Endothelial cell of umbilical vein (primary cell): ENCODE results near the gene NEU2. TPM values are rescaled to one million over a fixed set of nuclear protein-coding genes. Genes with fewer than 3 reads are reported as not detected.
A peak's percentile ranks its signal among the peaks of the same experiment; 100 is the strongest.

Experiments used
- BruUV-seq: library from RNA; stranded (reverse); fragments of 400-500 nt; replicated peaks from 2 replicates; lab custom pipeline; 2021; lab: Mats Ljungman, UMichigan
- CTCF ChIA-PET: fragments of 300-600, 350-600 bp; sonication (Branson Sonifier 250); formaldehyde crosslinking; loops from one replicate; lab custom pipeline; 2021; ENCODE audit warnings: antibody characterized with exemption, inconsistent platforms; lab: Charles Lee
- POLR2A ChIA-PET: fragments of 300-600, 350-600 bp; sonication (Branson Sonifier 250); formaldehyde crosslinking; loops from one replicate; lab custom pipeline; 2021; ENCODE audit warnings: antibody characterized with exemption, inconsistent platforms; lab: Charles Lee
- DNase-seq: peaks from one replicate; pipeline ENCODE4 v3.0.0-alpha.2; 2011; ENCODE audit warnings: low read depth, low spot score
- FAIRE-seq: peaks from 2 replicates; lab custom pipeline; 2011; peaks lifted over from hg19 to GRCh38; lab: Jason Lieb, UNC
- H2AFZ ChIP-seq: 2 replicates; pipeline ENCODE4 v1.6.0; 2012; ENCODE audit warnings: low read depth, low read length, control low read depth, inconsistent platforms
- H3K27ac ChIP-seq: 2 replicates; pipeline ENCODE4 v1.5.1; 2011; ENCODE audit warnings: low read depth, mild to moderate bottlenecking, control low read depth, low read length, moderate library complexity; ENCODE audit not compliant: insufficient read depth
- H3K27me3 ChIP-seq, 2 experiments: 2 replicates each; pipeline versions ENCODE4 v1.6.0 to v1.6.1; 2011; ENCODE audit warnings: low read length in 2 of 2, mixed read lengths in 1 of 2; ENCODE audit not compliant: control insufficient read depth in 2 of 2, insufficient read depth in 2 of 2
- H3K36me3 ChIP-seq, 2 experiments: 2 replicates in 1 of 2; 3 replicates in 1 of 2; pipeline ENCODE4 v1.5.1; 2011; ENCODE audit warnings: low read length in 2 of 2, mild to moderate bottlenecking in 1 of 2, moderate library complexity in 1 of 2; ENCODE audit not compliant: control insufficient read depth in 2 of 2, insufficient read depth in 2 of 2; ENCODE audit errors: extremely low read depth in 1 of 2
- H3K4me1 ChIP-seq: 3 replicates; pipeline ENCODE4 v1.5.1; 2011; ENCODE audit warnings: mild to moderate bottlenecking, low read length; ENCODE audit not compliant: control insufficient read depth, insufficient read depth; ENCODE audit errors: extremely low read depth
- H3K4me2 ChIP-seq: 2 replicates; pipeline ENCODE4 v1.6.1; 2011; ENCODE audit warnings: low read length, control low read depth, mixed read lengths; ENCODE audit not compliant: insufficient read depth
- H3K4me3 ChIP-seq, 3 experiments: fragments of 200-600 bp in 1 of 3; sonication (generic), shearing (Covaris generic) in 1 of 3; replicated peaks in 1 of 3; 2 replicates each; pipeline ENCODE4 v1.5.1; 2011 to 2016; ENCODE audit warnings: control low read depth in 3 of 3, low read length in 3 of 3, mild to moderate bottlenecking in 2 of 3, inconsistent platforms in 1 of 3, low read depth in 1 of 3, moderate library complexity in 1 of 3; ENCODE audit not compliant: insufficient read depth in 1 of 3
- H3K79me2 ChIP-seq: 2 replicates; pipeline ENCODE4 v1.6.0; 2012; ENCODE audit warnings: low read length, inconsistent platforms; ENCODE audit not compliant: control insufficient read depth, insufficient read depth
- H3K9ac ChIP-seq: replicated peaks from 2 replicates; pipeline ENCODE3; 2011; ENCODE audit warnings: low read length, control low read depth; ENCODE audit not compliant: insufficient read depth; ENCODE audit errors: extremely low read depth
- H3K9me1 ChIP-seq: replicated peaks from 3 replicates; pipeline ENCODE4 v1.6.0; 2011; ENCODE audit warnings: mild to moderate bottlenecking, low read length; ENCODE audit not compliant: control insufficient read depth, insufficient read depth; ENCODE audit errors: extremely low read depth
- H3K9me3 ChIP-seq: replicated peaks from 2 replicates; pipeline ENCODE4 v1.5.1; 2012; ENCODE audit warnings: low read length, inconsistent platforms; ENCODE audit not compliant: control insufficient read depth, insufficient read depth
- H4K20me1 ChIP-seq: replicated peaks from 2 replicates; pipeline ENCODE3; 2011; ENCODE audit warnings: mild to moderate bottlenecking, low read length; ENCODE audit not compliant: control insufficient read depth, insufficient read depth; ENCODE audit errors: extremely low read depth
- CTCF ChIP-seq, 2 donors: IDR thresholded peaks; 1 replicate in 1 of 2; 2 replicates in 1 of 2; pipeline ENCODE4 v1.5.1; 2011; ENCODE audit warnings: low read length in 2 of 2, mild to moderate bottlenecking in 2 of 2, moderate library complexity in 2 of 2, control low read depth in 1 of 2, inconsistent platforms in 1 of 2, low read depth in 1 of 2; ENCODE audit not compliant: insufficient read depth in 1 of 2; ENCODE audit errors: extremely low read depth in 1 of 2
- EZH2 ChIP-seq: IDR thresholded peaks from 2 replicates; pipeline ENCODE4 v1.6.1; 2012; ENCODE audit warnings: borderline replicate concordance, low read depth, mild to moderate bottlenecking, moderate library complexity, low read length, inconsistent platforms; ENCODE audit not compliant: severe bottlenecking
- GATA2 ChIP-seq: IDR thresholded peaks from 2 replicates; pipeline ENCODE4 v1.7.0; 2011; ENCODE audit warnings: low read depth, mild to moderate bottlenecking, moderate library complexity, mixed read lengths, low read length; ENCODE audit not compliant: insufficient read length, insufficient read depth
- JUN ChIP-seq: IDR thresholded peaks from 2 replicates; pipeline ENCODE4 v1.6.1; 2011; ENCODE audit warnings: borderline replicate concordance, low read depth; ENCODE audit not compliant: insufficient read length, insufficient read depth
- MAX ChIP-seq: IDR thresholded peaks from 2 replicates; pipeline ENCODE4 v1.6.1; 2011; ENCODE audit not compliant: insufficient read depth, insufficient read length
- MYC ChIP-seq: IDR thresholded peaks from one replicate; pipeline ENCODE4 v1.6.1; 2011; ENCODE audit warnings: mild to moderate bottlenecking, low read depth, low read length
- POLR2A ChIP-seq: IDR thresholded peaks from 2 replicates; pipeline ENCODE4 v1.6.1; 2012; ENCODE audit warnings: low read depth, mild to moderate bottlenecking, control low read depth, low read length
- POLR2AphosphoS5 ChIP-seq: IDR thresholded peaks from 2 replicates; pipeline ENCODE4 v1.6.1; 2012; ENCODE audit warnings: low read depth, mild to moderate bottlenecking, control low read depth, low read length, moderate library complexity; ENCODE audit not compliant: insufficient read depth
- dilution Hi-C: fragments of 300-500 bp; cut with MboI; formaldehyde crosslinking; loops from one replicate; pipeline ENCODE4 v1.15.0; 2019; ENCODE audit warnings: low sequenced_read_pairs; ENCODE audit not compliant: extremely low pct_ligation_motif_present
- intact Hi-C: fragments of 100-400 bp; cut with micrococcal nuclease; formaldehyde crosslinking; loops from one replicate; pipeline ENCODE4 v1.10.0; 2022
- polyA plus RNA-seq, 4 experiments: library from polyadenylated mRNA; depleted of rRNA in 3 of 4; stranded (reverse) in 3 of 4; unstranded in 1 of 4; fragments of >200 nt; gene quantifications; 2 replicates each; pipeline versions ENCODE4 v1.2.1 to v1.2.3, GENCODE V29; 2011 to 2012; ENCODE audit warnings: missing spikeins in 1 of 4
- total RNA-seq: library from RNA; stranded (reverse); gene quantifications from 2 replicates; pipeline ENCODE4 v1.2.3, GENCODE V29; 2021

Gene NEU2
- total and polyA plus RNA-seq, 2 donors (not counting 3 experiments of a cell fraction or from before 2014, with no cell fraction given): not detected

- no peaks in the 10 kb centered on the region for H4K20me1 ChIP-seq
- H3K27ac ChIP-seq: peak overlapping the region; percentile 53
- BruUV-seq: no TSS peak
- dilution Hi-C loops: no loop called here
- no peaks in the 10 kb centered on the region for H3K9me3 ChIP-seq
- no peak overlapping the region for H3K4me3 ChIP-seq
- no peak for TF ChIP-seq GATA2
- no peak for TF ChIP-seq MAX
- no peak for TF ChIP-seq POLR2A
- TF ChIP-seq MYC: no peak
- DNase-seq: no peak
- H3K4me1 ChIP-seq: peaks cover 32% of the 10 kb centered on the region
- peak overlapping the region; percentile 81 for H2AFZ ChIP-seq
- POLR2A ChIA-PET: interaction anchor here (0.6 kb wide), 1 partner anchor 49 kb away, joined by 4 read pairs; no protein-coding TSS in a partner anchor
- CTCF ChIA-PET: interaction anchor here (0.9 to 4.3 kb wide), 7 partner anchors 8 to 115 kb away, joined by 3 to 30 read pairs (median 9); no protein-coding TSS in a partner anchor
- FAIRE-seq: no peak
- intact Hi-C loops: loop anchor here (10.0 kb wide), 2 partner anchors 175 to 455 kb away; no protein-coding TSS in a partner anchor
- H3K36me3 ChIP-seq: peaks cover 0 to 3% of the 10 kb centered on the region in 2 experiments
- H3K9ac ChIP-seq: no peak overlapping the region
- no peaks in the 10 kb centered on the region for H3K27me3 ChIP-seq
- no peak overlapping the region for H3K4me2 ChIP-seq
- H3K9me1 ChIP-seq: no peaks in the 10 kb centered on the region
- H3K79me2 ChIP-seq: peaks cover 29% of the 10 kb centered on the region
Observed at GRCh38 chr2:233059547-233059796, 27.0 kb downstream of the NEU2 start.

GRCh38 chr2:233059797-233060500 lies 27.5 kb downstream of the NEU2 start, which contains the start of gene INPP5D:
Gene INPP5D (plus strand): TSS chr2:233060342. CDS start chr2:233060479, 137 bp downstream.
- ChIA-PET POLR2A (interaction anchor here (0.6 to 1.6 kb wide), 4 partner anchors 8 to 49 kb away, joined by 3 to 7 read pairs (median 5); no protein-coding TSS in a partner anchor), CTCF (interaction anchor here (0.6 to 4.3 kb wide), 15 partner anchors 8 to 250 kb away, joined by 3 to 30 read pairs (median 4); partner anchors contain the start of gene ATG16L1)
- Histone ChIP-seq H3K9me3 (no peaks in the 10 kb centered on the region), H3K9ac (peak within 1 kb of the TSS; percentile 44), H3K4me3 (peak within 1 kb of the TSS; percentile 21 to 65 (median 55)), H3K36me3 (peaks cover 0 to 3% of the 10 kb centered on the region in 2 experiments), H3K9me1 (no peaks in the 10 kb centered on the region), H3K4me1 (peaks cover 32% of the 10 kb centered on the region), H3K27me3 (no peaks in the 10 kb centered on the region), H4K20me1 (no peaks in the 10 kb centered on the region), H3K27ac (peak within 1 kb of the TSS; percentile 53), H3K4me2 (peak within 1 kb of the TSS; percentile 75), H3K79me2 (peaks cover 29% of the 10 kb centered on the region), H2AFZ (peak within 1 kb of the TSS; percentile 81)
- peak in 1 of 2 donors; percentile 4 for TF ChIP-seq CTCF (IDR thresholded peaks at IDR 0.05; ENCODE audit: extremely low read depth in 1 of 2, insufficient read depth in 1 of 2, low read depth in 1 of 2, low read length in 2 of 2)
- TF ChIP-seq POLR2A: peak; percentile 86
- TF ChIP-seq POLR2AphosphoS5: peak; percentile 64
- no peak for TF ChIP-seq EZH2
- TF ChIP-seq JUN: no peak
- intact Hi-C loops (loop anchor here (1.0 to 10.0 kb wide), 5 partner anchors 9 to 455 kb away; partner anchors contain the start of gene ATG16L1), dilution Hi-C loops (no loop called here)
- no TSS peak for BruUV-seq
- FAIRE-seq (peak; percentile 92), DNase-seq (peak; percentile 77)
